Neural progenitor cell (in vitro differentiated cells): ENCODE measurements around the gene SENP2. TPM values are rescaled to one million over a fixed set of nuclear protein-coding genes. Genes with fewer than 3 reads are reported as not detected.

ENCODE experiments used
- DNase-seq: peaks from one replicate; pipeline ENCODE4 v3.0.0-alpha.2; 2016; ENCODE audit warnings: low spot score
- H2AFZ ChIP-seq: fragments of 200-600 bp; sonication (generic); replicated peaks from 2 replicates; pipeline ENCODE4 v1.6.1; 2016; ENCODE audit warnings: antibody characterized with exemption
- H3F3A ChIP-seq: fragments of 200-600 bp; sonication (generic); 2 replicates; pipeline ENCODE4 v1.6.1; 2016; ENCODE audit warnings: antibody characterized with exemption, low read depth
- H3K27ac ChIP-seq: fragments of 200-600 bp; sonication (generic); 2 replicates; pipeline ENCODE4 v1.5.1; 2016; ENCODE audit warnings: mild to moderate bottlenecking
- H3K27me3 ChIP-seq: fragments of 200-600 bp; sonication (generic); 2 replicates; pipeline ENCODE4 v1.6.1; 2016; ENCODE audit warnings: mild to moderate bottlenecking, moderate library complexity
- H3K36me3 ChIP-seq: fragments of 200-600 bp; sonication (generic); 2 replicates; pipeline ENCODE4 v1.5.1; 2016
- H3K4me1 ChIP-seq: fragments of 200-600 bp; sonication (generic); 2 replicates; pipeline ENCODE4 v1.6.1; 2016; ENCODE audit warnings: mixed run types
- H3K4me2 ChIP-seq: fragments of 200-600 bp; sonication (generic); 2 replicates; pipeline ENCODE4 v1.6.1; 2016
- H3K4me3 ChIP-seq: fragments of 200-600 bp; sonication (generic); 2 replicates; pipeline ENCODE4 v1.5.1; 2016
- H3K79me2 ChIP-seq: fragments of 200-600 bp; sonication (generic); 2 replicates; pipeline ENCODE4 v1.6.1; 2016; ENCODE audit warnings: low read depth
- H3K9ac ChIP-seq: fragments of 200-600 bp; sonication (generic); 2 replicates; pipeline ENCODE4 v1.6.1; 2016
- H3K9me3 ChIP-seq: fragments of 200-600 bp; sonication (generic); 2 replicates; pipeline ENCODE4 v1.5.1; 2016; ENCODE audit warnings: low read depth
- H4K20me1 ChIP-seq: fragments of 200-600 bp; sonication (generic); 2 replicates; pipeline ENCODE4 v1.6.1; 2016; ENCODE audit warnings: low read depth
- H3K27ac Mint-ChIP-seq: 3 replicates; pipeline ENCODE4 v1.8.0; 2021; ENCODE audit warnings: mixed read lengths
- H3K27me3 Mint-ChIP-seq: 2 replicates; pipeline ENCODE4 v1.8.0; 2022; ENCODE audit warnings: low read depth, mild to moderate bottlenecking, inconsistent platforms, moderate library complexity, mixed read lengths; ENCODE audit not compliant: insufficient read depth
- H3K36me3 Mint-ChIP-seq: 3 replicates; pipeline ENCODE4 v1.8.0; 2021; ENCODE audit warnings: mixed read lengths
- H3K4me1 Mint-ChIP-seq: 3 replicates; pipeline ENCODE4 v1.8.0; 2021; ENCODE audit warnings: mixed read lengths
- H3K4me3 Mint-ChIP-seq: 3 replicates; pipeline ENCODE4 v1.8.0; 2021; ENCODE audit warnings: mild to moderate bottlenecking, moderate library complexity, mixed read lengths
- H3K9me3 Mint-ChIP-seq: 3 replicates; pipeline ENCODE4 v1.8.0; 2020; ENCODE audit warnings: mixed read lengths
- CTCF ChIP-seq: fragments of 200-600 bp; sonication (generic); IDR thresholded peaks from 2 replicates; pipeline ENCODE4 v1.5.1; 2017; ENCODE audit warnings: antibody characterized with exemption, mild to moderate bottlenecking
- EZH2 ChIP-seq: fragments of 200-600 bp; sonication (generic); IDR thresholded peaks from 2 replicates; pipeline ENCODE4 v1.6.1; 2017; ENCODE audit warnings: antibody characterized with exemption, mild to moderate bottlenecking, moderate library complexity
- EZH2phosphoT487 ChIP-seq: fragments of 200-600 bp; sonication (generic); IDR thresholded peaks from 2 replicates; pipeline ENCODE4 v1.6.1; 2017; ENCODE audit warnings: antibody characterized with exemption
- total RNA-seq: library from RNA; depleted of rRNA; stranded (reverse); fragments of >200 nt; gene quantifications from 2 replicates; pipeline ENCODE4 v1.2.3, GENCODE V29; 2015; ENCODE audit warnings: low replicate concordance

The SENP2 gene
- total RNA-seq, 1 donor from 2014 or later = 48.4 TPM

- no peak overlapping the region for H3K4me3 ChIP-seq
- no peak overlapping the region for H3K4me2 ChIP-seq
- H3K9ac ChIP-seq = no peak overlapping the region
- H3K9me3 ChIP-seq = no peaks in the 10 kb centered on the region
- H4K20me1 ChIP-seq = no peaks in the 10 kb centered on the region
- H3K4me1 ChIP-seq = no peaks in the 10 kb centered on the region
- no peak overlapping the region for H3K4me3 Mint-ChIP-seq
- no peaks in the 10 kb centered on the region for H3K79me2 ChIP-seq
- no peaks in the 10 kb centered on the region for H3K9me3 Mint-ChIP-seq
- H3K27me3 Mint-ChIP-seq = peaks cover 15% of the 10 kb centered on the region
- H3F3A ChIP-seq = peaks cover 4% of the 10 kb centered on the region
- H2AFZ ChIP-seq = no peak overlapping the region
- no peak for DNase-seq
- TF ChIP-seq EZH2 (no peak), CTCF (no peak), EZH2phosphoT487 (no peak)
- H3K27ac Mint-ChIP-seq = no peak overlapping the region
- no peak overlapping the region for H3K27ac ChIP-seq
- H3K36me3 Mint-ChIP-seq = peaks cover 45% of the 10 kb centered on the region
- no peaks in the 10 kb centered on the region for H3K27me3 ChIP-seq
- H3K36me3 ChIP-seq = no peaks in the 10 kb centered on the region
- H3K4me1 Mint-ChIP-seq = no peaks in the 10 kb centered on the region
These were observed 68.1 kb downstream of the SENP2 start for GRCh38 chr3:185653949-185654757.

DNA sequence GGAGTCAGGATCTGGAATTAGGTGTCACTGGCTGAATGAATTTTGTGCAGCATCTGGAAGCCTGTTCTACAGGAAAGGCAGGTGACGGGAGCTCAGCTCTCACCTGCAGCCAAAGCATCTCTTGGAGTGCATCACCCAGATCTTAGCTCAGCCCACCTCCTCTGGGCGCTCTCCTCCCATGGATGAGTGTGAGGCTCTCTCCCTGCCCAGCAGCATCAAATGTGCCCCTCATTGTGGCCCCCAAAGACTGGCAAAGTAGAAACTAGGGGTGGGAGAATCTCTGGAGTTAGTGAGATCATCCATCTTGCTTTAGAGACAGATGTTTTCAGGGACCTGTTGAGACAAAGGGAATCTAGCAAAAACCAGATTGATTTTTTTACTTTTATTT lies 68.7 kb downstream of the SENP2 start:
- Histone ChIP-seq H3K4me3 (no peak overlapping the region), H3K9me3 (no peaks in the 10 kb centered on the region), H3K9ac (no peak overlapping the region), H3K36me3 (no peaks in the 10 kb centered on the region), H3K4me1 (no peaks in the 10 kb centered on the region), H3K27me3 (no peaks in the 10 kb centered on the region), H3K4me2 (no peak overlapping the region), H3F3A (no peaks in the 10 kb centered on the region), H3K27ac (no peak overlapping the region), H4K20me1 (no peaks in the 10 kb centered on the region), H3K79me2 (peaks cover under 1% of the 10 kb centered on the region), H2AFZ (no peak overlapping the region)
- H3K4me1 Mint-ChIP-seq = no peaks in the 10 kb centered on the region
- peaks cover 45% of the 10 kb centered on the region for H3K36me3 Mint-ChIP-seq
- no peaks in the 10 kb centered on the region for H3K9me3 Mint-ChIP-seq
- no peak for TF ChIP-seq EZH2
- no peak for TF ChIP-seq EZH2phosphoT487
- no peak for TF ChIP-seq CTCF
- no peak overlapping the region for H3K4me3 Mint-ChIP-seq
- peaks cover 18% of the 10 kb centered on the region for H3K27me3 Mint-ChIP-seq
- no peak overlapping the region for H3K27ac Mint-ChIP-seq
- DNase-seq = no peak

- no peaks in the 10 kb centered on the region for H3K27me3 ChIP-seq
- Mint-ChIP-seq H3K4me1 (peaks cover 2% of the 10 kb centered on the region), H3K9me3 (no peaks in the 10 kb centered on the region), H3K36me3 (peaks cover 44% of the 10 kb centered on the region), H3K27me3 (peaks cover 18% of the 10 kb centered on the region), H3K27ac (no peak overlapping the region), H3K4me3 (no peak overlapping the region)
- H3K4me1 ChIP-seq = no peaks in the 10 kb centered on the region
- H3F3A ChIP-seq = peaks cover 2% of the 10 kb centered on the region
- H3K27ac ChIP-seq = no peak overlapping the region
- H3K36me3 ChIP-seq = no peaks in the 10 kb centered on the region
- no peak for TF ChIP-seq EZH2
- TF ChIP-seq EZH2phosphoT487 = no peak
- TF ChIP-seq CTCF = no peak
- H3K9me3 ChIP-seq = no peaks in the 10 kb centered on the region
- H3K79me2 ChIP-seq = peaks cover 7% of the 10 kb centered on the region
- no peak for DNase-seq
- H4K20me1 ChIP-seq = peaks cover 6% of the 10 kb centered on the region
- no peak overlapping the region for H2AFZ ChIP-seq
- H3K9ac ChIP-seq = no peak overlapping the region
- no peak overlapping the region for H3K4me2 ChIP-seq
- H3K4me3 ChIP-seq = no peak overlapping the region
These were observed 69.6 kb downstream of the SENP2 start for GRCh38 chr3:185655426-185656320.
